HEK293 (cell line): ENCODE results near the gene SP6.
A peak's percentile ranks its signal among the peaks of the same experiment; 100 is the strongest.

Experiments
- SCRT1 ChIP-seq: fragments of 450-650 bp; formaldehyde crosslinking; IDR thresholded peaks from 2 replicates; pipeline ENCODE4 v1.5.1; 2016; ENCODE audit warnings: missing biosample characterization, missing genetic modification characterization, borderline replicate concordance
- SCRT2 ChIP-seq: fragments of 450-650 bp; formaldehyde crosslinking; IDR thresholded peaks from 2 replicates; pipeline ENCODE4 v1.5.1; 2016; ENCODE audit warnings: missing biosample characterization, missing genetic modification characterization
- WT1 ChIP-seq: fragments of 450-650 bp; formaldehyde crosslinking; IDR thresholded peaks from 2 replicates; pipeline ENCODE4 v1.5.1; 2016; ENCODE audit warnings: missing biosample characterization, missing genetic modification characterization
- ZBTB20 ChIP-seq: fragments of 450-650 bp; formaldehyde crosslinking; IDR thresholded peaks from 2 replicates; pipeline ENCODE4 v1.5.1; 2016; ENCODE audit warnings: missing biosample characterization, missing genetic modification characterization
- ZBTB8A ChIP-seq: fragments of 450-650 bp; formaldehyde crosslinking; IDR thresholded peaks from 2 replicates; pipeline ENCODE4 v1.5.1; 2016; ENCODE audit warnings: missing biosample characterization, missing genetic modification characterization
- ZEB2 ChIP-seq: fragments of 450-650 bp; formaldehyde crosslinking; IDR thresholded peaks from 2 replicates; pipeline ENCODE4 v1.5.1; 2016; ENCODE audit warnings: missing biosample characterization, missing genetic modification characterization
- ZFP37 ChIP-seq: fragments of 450-650 bp; formaldehyde crosslinking; IDR thresholded peaks from 2 replicates; pipeline ENCODE4 v1.5.1; 2016; ENCODE audit warnings: missing biosample characterization, missing genetic modification characterization
- ZNF112 ChIP-seq: fragments of 450-650 bp; formaldehyde crosslinking; IDR thresholded peaks from 2 replicates; pipeline ENCODE4 v1.5.0; 2017; ENCODE audit warnings: missing biosample characterization, missing genetic modification characterization
- ZNF132 ChIP-seq: fragments of 450-650 bp; formaldehyde crosslinking; IDR thresholded peaks from 2 replicates; pipeline ENCODE4 v1.5.1; 2017; ENCODE audit warnings: missing biosample characterization, missing genetic modification characterization, borderline replicate concordance
- ZNF140 ChIP-seq: fragments of 450-650 bp; formaldehyde crosslinking; IDR thresholded peaks from 2 replicates; pipeline ENCODE4 v1.5.1; 2016; ENCODE audit warnings: missing biosample characterization, missing genetic modification characterization
- ZNF19 ChIP-seq: fragments of 450-650 bp; formaldehyde crosslinking; IDR thresholded peaks from 2 replicates; pipeline ENCODE4; 2016; ENCODE audit warnings: missing biosample characterization, missing genetic modification characterization, low read depth
- ZNF214 ChIP-seq: fragments of 450-650 bp; formaldehyde crosslinking; IDR thresholded peaks from 2 replicates; pipeline ENCODE4 v1.5.1; 2017; ENCODE audit warnings: missing biosample characterization, mild to moderate bottlenecking, missing genetic modification characterization, borderline replicate concordance
- ZNF223 ChIP-seq: fragments of 450-650 bp; formaldehyde crosslinking; IDR thresholded peaks from 2 replicates; pipeline ENCODE4 v1.5.1; 2016; ENCODE audit warnings: missing biosample characterization, missing genetic modification characterization
- ZNF239 ChIP-seq: fragments of 450-650 bp; formaldehyde crosslinking; IDR thresholded peaks from 2 replicates; pipeline ENCODE4 v1.5.1; 2016; ENCODE audit warnings: missing biosample characterization, missing genetic modification characterization
- ZNF24 ChIP-seq: fragments of 450-650 bp; formaldehyde crosslinking; IDR thresholded peaks from 2 replicates; pipeline ENCODE4 v1.5.1; 2016; ENCODE audit warnings: missing biosample characterization, missing genetic modification characterization
- ZNF354C ChIP-seq: fragments of 450-650 bp; formaldehyde crosslinking; IDR thresholded peaks from 2 replicates; pipeline ENCODE4 v1.5.1; 2016; ENCODE audit warnings: missing biosample characterization, missing genetic modification characterization, low read depth, borderline replicate concordance
- ZNF391 ChIP-seq: fragments of 450-650 bp; formaldehyde crosslinking; IDR thresholded peaks from 2 replicates; pipeline ENCODE4 v1.5.1; 2016; ENCODE audit warnings: low read depth, missing biosample characterization, missing genetic modification characterization, borderline replicate concordance
- ZNF416 ChIP-seq: fragments of 450-650 bp; formaldehyde crosslinking; IDR thresholded peaks from 2 replicates; pipeline ENCODE4 v1.5.1; 2016; ENCODE audit warnings: missing biosample characterization, missing genetic modification characterization
- ZNF48 ChIP-seq: fragments of 450-650 bp; formaldehyde crosslinking; IDR thresholded peaks from 2 replicates; pipeline ENCODE4 v1.5.1; 2016; ENCODE audit warnings: missing biosample characterization, missing genetic modification characterization
- ZNF555 ChIP-seq: fragments of 450-650 bp; formaldehyde crosslinking; conservative IDR thresholded peaks from 2 replicates; pipeline ENCODE4 v1.5.1; 2017; ENCODE audit warnings: missing biosample characterization, mild to moderate bottlenecking, missing genetic modification characterization, inconsistent platforms
- ZNF558 ChIP-seq: fragments of 450-650 bp; formaldehyde crosslinking; IDR thresholded peaks from 2 replicates; pipeline ENCODE4 v1.5.1; 2016; ENCODE audit warnings: missing biosample characterization, missing genetic modification characterization
- ZNF664 ChIP-seq: fragments of 450-650 bp; formaldehyde crosslinking; IDR thresholded peaks from 2 replicates; pipeline ENCODE4 v1.5.1; 2016; ENCODE audit warnings: missing biosample characterization, missing genetic modification characterization
- TF ChIP-seq, protein P1 (sequence below): fragments of 450-650 bp; formaldehyde crosslinking; IDR thresholded peaks from 2 replicates; pipeline ENCODE4 v1.5.1; 2016; ENCODE audit warnings: missing biosample characterization, missing genetic modification characterization
- TF ChIP-seq, protein P2 (sequence below): fragments of 450-650 bp; formaldehyde crosslinking; IDR thresholded peaks from 2 replicates; pipeline ENCODE4 v1.5.1; 2016; ENCODE audit warnings: missing biosample characterization, missing genetic modification characterization
- TF ChIP-seq, protein P3 (sequence below): fragments of 450-650 bp; formaldehyde crosslinking; IDR thresholded peaks from 2 replicates; pipeline ENCODE4 v1.5.1; 2017; ENCODE audit warnings: missing biosample characterization, mild to moderate bottlenecking, missing genetic modification characterization, moderate library complexity
- TF ChIP-seq, protein P4 (sequence below): fragments of 450-650 bp; formaldehyde crosslinking; IDR thresholded peaks from 2 replicates; pipeline ENCODE4 v1.5.1; 2016; ENCODE audit warnings: missing biosample characterization, missing genetic modification characterization
- TF ChIP-seq, protein P5 (sequence below): fragments of 450-650 bp; IDR thresholded peaks from 2 replicates; pipeline ENCODE4 v1.5.1; 2018; ENCODE audit warnings: missing biosample characterization, missing genetic modification characterization
- TF ChIP-seq, protein P6 (sequence below): fragments of 450-650 bp; formaldehyde crosslinking; IDR thresholded peaks from 2 replicates; pipeline ENCODE4 v1.5.1; 2016; ENCODE audit warnings: missing biosample characterization, missing genetic modification characterization
- TF ChIP-seq, protein P7 (sequence below): fragments of 450-650 bp; formaldehyde crosslinking; IDR thresholded peaks from 2 replicates; pipeline ENCODE4 v1.5.1; 2017; ENCODE audit warnings: missing biosample characterization, missing genetic modification characterization

Gene SP6

DNA sequence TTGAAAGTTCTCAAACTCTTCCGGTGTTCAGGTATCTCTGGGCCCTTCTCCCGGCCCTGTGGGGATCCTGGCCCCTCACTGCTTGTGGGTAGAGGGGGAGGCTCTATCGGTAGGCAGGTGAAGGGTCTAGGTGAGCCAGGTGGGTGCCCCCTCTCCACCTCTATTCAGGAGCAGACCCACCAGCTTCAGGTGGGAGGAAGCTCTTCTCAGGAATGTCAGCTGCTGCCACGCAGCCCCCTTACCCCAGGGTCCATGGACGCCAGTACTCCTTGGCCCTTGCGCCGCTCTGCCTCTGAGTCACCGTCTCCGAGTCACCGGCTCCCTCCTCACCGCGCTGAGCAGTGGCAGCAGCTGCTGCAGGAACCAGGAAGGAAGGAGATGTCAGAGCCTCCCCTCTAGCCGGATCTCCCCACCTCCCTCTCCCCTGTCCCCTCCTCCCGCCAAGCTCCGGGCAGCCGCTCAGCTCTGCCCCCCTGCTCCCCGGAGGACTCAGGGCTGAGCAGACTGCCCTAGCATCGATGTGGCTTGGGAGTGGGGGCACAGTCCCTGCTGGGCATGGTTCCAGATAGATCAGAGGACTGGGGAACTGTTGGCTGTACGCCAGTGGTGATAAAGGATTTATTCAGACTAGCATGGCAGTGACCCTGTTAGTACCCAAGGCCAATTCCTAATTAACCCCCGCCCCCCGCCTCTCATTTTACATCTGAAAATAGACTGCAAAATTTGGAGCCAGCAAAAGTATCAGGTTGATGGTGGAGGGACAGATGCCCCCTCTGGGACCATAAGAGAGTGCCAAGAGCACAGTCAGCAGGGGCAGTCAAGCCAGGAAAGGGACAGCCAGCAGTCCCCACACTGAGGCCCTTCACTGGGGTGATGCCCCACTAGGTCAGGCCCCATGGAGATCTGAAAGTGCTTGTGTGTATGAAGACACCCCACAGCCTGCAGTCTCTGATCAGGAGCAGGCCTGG is 29.3 kb downstream of the SP6 start, which contains the start of gene OSBPL7 (continued):
- TF ChIP-seq ZNF239 (tag by site-specific recombination), result no peak
- peak; percentile 85 for TF ChIP-seq ZEB2
- TF ChIP-seq, protein P1, sequence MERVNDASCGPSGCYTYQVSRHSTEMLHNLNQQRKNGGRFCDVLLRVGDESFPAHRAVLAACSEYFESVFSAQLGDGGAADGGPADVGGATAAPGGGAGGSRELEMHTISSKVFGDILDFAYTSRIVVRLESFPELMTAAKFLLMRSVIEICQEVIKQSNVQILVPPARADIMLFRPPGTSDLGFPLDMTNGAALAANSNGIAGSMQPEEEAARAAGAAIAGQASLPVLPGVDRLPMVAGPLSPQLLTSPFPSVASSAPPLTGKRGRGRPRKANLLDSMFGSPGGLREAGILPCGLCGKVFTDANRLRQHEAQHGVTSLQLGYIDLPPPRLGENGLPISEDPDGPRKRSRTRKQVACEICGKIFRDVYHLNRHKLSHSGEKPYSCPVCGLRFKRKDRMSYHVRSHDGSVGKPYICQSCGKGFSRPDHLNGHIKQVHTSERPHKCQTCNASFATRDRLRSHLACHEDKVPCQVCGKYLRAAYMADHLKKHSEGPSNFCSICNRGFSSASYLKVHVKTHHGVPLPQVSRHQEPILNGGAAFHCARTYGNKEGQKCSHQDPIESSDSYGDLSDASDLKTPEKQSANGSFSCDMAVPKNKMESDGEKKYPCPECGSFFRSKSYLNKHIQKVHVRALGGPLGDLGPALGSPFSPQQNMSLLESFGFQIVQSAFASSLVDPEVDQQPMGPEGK (tag by site-specific recombination), result peak; percentile 98
- no peak for TF ChIP-seq ZNF48 (tag by site-specific recombination)
- no peak for TF ChIP-seq ZNF664 (tag by site-specific recombination)
- TF ChIP-seq WT1 (tag by site-specific recombination), result peak; percentile 26; the same call in 1 of the 2 replicates
- no peak for TF ChIP-seq ZNF112 (tag by site-specific recombination)
- 0 out of 2 replicates have a peak, but pooled peaks have one; percentile 50 for TF ChIP-seq ZNF391
- no peak for TF ChIP-seq ZNF555 (tag by site-specific recombination)
- peak; percentile 35; the same call in 1 of the 2 replicates for TF ChIP-seq ZBTB20
- TF ChIP-seq ZNF223 (tag by site-specific recombination), result no peak
- peak; percentile 74 for TF ChIP-seq ZFP37 (tag by site-specific recombination)
- TF ChIP-seq ZNF24 (tag by site-specific recombination), result peak; percentile 81
- no peak for TF ChIP-seq ZNF558
- TF ChIP-seq ZNF140 (tag by site-specific recombination), result no peak
- TF ChIP-seq SCRT1 (tag by site-specific recombination), result no peak
- TF ChIP-seq ZNF214, result no peak
- TF ChIP-seq, protein P2, sequence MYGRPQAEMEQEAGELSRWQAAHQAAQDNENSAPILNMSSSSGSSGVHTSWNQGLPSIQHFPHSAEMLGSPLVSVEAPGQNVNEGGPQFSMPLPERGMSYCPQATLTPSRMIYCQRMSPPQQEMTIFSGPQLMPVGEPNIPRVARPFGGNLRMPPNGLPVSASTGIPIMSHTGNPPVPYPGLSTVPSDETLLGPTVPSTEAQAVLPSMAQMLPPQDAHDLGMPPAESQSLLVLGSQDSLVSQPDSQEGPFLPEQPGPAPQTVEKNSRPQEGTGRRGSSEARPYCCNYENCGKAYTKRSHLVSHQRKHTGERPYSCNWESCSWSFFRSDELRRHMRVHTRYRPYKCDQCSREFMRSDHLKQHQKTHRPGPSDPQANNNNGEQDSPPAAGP (tag by site-specific recombination), result no peak; the same call in 1 of the 2 replicates
- TF ChIP-seq ZNF354C, result no peak
- no peak for TF ChIP-seq ZNF19
- 0 out of 2 replicates have a peak, but pooled peaks have one; percentile 32 for TF ChIP-seq ZBTB8A (tag by site-specific recombination)
- TF ChIP-seq, protein P3, sequence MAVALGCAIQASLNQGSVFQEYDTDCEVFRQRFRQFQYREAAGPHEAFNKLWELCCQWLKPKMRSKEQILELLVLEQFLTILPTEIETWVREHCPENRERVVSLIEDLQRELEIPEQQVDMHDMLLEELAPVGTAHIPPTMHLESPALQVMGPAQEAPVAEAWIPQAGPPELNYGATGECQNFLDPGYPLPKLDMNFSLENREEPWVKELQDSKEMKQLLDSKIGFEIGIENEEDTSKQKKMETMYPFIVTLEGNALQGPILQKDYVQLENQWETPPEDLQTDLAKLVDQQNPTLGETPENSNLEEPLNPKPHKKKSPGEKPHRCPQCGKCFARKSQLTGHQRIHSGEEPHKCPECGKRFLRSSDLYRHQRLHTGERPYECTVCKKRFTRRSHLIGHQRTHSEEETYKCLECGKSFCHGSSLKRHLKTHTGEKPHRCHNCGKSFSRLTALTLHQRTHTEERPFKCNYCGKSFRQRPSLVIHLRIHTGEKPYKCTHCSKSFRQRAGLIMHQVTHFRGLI (tag by site-specific recombination), result no peak
- TF ChIP-seq, protein P4, sequence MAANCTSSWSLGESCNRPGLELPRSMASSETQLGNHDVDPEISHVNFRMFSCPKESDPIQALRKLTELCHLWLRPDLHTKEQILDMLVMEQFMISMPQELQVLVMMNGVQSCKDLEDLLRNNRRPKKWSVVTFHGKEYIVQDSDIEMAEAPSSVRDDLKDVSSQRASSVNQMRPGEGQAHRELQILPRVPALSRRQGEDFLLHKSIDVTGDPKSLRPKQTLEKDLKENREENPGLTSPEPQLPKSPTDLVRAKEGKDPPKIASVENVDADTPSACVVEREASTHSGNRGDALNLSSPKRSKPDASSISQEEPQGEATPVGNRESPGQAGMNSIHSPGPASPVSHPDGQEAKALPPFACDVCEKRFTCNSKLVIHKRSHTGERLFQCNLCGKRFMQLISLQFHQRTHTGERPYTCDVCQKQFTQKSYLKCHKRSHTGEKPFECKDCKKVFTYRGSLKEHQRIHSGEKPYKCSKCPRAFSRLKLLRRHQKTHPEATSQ (tag by site-specific recombination), result no peak
- TF ChIP-seq, protein P5, sequence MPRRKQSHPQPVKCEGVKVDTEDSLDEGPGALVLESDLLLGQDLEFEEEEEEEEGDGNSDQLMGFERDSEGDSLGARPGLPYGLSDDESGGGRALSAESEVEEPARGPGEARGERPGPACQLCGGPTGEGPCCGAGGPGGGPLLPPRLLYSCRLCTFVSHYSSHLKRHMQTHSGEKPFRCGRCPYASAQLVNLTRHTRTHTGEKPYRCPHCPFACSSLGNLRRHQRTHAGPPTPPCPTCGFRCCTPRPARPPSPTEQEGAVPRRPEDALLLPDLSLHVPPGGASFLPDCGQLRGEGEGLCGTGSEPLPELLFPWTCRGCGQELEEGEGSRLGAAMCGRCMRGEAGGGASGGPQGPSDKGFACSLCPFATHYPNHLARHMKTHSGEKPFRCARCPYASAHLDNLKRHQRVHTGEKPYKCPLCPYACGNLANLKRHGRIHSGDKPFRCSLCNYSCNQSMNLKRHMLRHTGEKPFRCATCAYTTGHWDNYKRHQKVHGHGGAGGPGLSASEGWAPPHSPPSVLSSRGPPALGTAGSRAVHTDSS (tag by site-specific recombination), result no peak
- TF ChIP-seq ZNF416, result no peak
- TF ChIP-seq ZNF132 (tag by site-specific recombination), result no peak
- TF ChIP-seq, protein P6, sequence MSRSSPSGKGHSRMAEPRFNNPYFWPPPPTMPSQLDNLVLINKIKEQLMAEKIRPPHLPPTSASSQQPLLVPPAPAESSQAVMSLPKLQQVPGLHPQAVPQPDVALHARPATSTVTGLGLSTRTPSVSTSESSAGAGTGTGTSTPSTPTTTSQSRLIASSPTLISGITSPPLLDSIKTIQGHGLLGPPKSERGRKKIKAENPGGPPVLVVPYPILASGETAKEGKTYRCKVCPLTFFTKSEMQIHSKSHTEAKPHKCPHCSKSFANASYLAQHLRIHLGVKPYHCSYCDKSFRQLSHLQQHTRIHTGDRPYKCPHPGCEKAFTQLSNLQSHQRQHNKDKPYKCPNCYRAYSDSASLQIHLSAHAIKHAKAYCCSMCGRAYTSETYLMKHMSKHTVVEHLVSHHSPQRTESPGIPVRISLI, result no peak
- TF ChIP-seq SCRT2 (tag by site-specific recombination), result no peak
- TF ChIP-seq, protein P7, sequence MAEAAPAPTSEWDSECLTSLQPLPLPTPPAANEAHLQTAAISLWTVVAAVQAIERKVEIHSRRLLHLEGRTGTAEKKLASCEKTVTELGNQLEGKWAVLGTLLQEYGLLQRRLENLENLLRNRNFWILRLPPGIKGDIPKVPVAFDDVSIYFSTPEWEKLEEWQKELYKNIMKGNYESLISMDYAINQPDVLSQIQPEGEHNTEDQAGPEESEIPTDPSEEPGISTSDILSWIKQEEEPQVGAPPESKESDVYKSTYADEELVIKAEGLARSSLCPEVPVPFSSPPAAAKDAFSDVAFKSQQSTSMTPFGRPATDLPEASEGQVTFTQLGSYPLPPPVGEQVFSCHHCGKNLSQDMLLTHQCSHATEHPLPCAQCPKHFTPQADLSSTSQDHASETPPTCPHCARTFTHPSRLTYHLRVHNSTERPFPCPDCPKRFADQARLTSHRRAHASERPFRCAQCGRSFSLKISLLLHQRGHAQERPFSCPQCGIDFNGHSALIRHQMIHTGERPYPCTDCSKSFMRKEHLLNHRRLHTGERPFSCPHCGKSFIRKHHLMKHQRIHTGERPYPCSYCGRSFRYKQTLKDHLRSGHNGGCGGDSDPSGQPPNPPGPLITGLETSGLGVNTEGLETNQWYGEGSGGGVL (tag by site-specific recombination), result peak; percentile 92
